K562 (cell line): ENCODE results near the gene WDR49.

ENCODE experiments used
- HNRNPUL1 ChIP-seq: fragments of 200-400 bp; formaldehyde crosslinking; IDR thresholded peaks from 2 replicates; pipeline ENCODE4 v1.6.1; 2017; ENCODE audit warnings: low read length
- TCF7 ChIP-seq: sonication (generic); IDR thresholded peaks from 2 replicates; pipeline ENCODE4 v1.6.1; 2016; ENCODE audit warnings: antibody characterized with exemption, borderline replicate concordance
- ZNF318 ChIP-seq, 2 experiments: fragments of 450-650 bp; IDR thresholded peaks; 2 replicates each; pipeline ENCODE4 v1.6.1; 2016; ENCODE audit warnings: mild to moderate bottlenecking in 2 of 2, borderline replicate concordance in 1 of 2, low read depth in 1 of 2, moderate library complexity in 1 of 2

GRCh38 chr3:167668651-167669050 is 14.9 kb upstream of the WDR49 start:
- TF ChIP-seq ZNF318 (IDR thresholded peaks at IDR 0.05; ENCODE audit: borderline replicate concordance in 1 of 2, low read depth in 1 of 2) = no peak
- TF ChIP-seq HNRNPUL1 = no peak
- TF ChIP-seq TCF7 = no peak
